Measurements from ENCODE around the gene KRTAP10-1.

Gene KRTAP10-1

DNA sequence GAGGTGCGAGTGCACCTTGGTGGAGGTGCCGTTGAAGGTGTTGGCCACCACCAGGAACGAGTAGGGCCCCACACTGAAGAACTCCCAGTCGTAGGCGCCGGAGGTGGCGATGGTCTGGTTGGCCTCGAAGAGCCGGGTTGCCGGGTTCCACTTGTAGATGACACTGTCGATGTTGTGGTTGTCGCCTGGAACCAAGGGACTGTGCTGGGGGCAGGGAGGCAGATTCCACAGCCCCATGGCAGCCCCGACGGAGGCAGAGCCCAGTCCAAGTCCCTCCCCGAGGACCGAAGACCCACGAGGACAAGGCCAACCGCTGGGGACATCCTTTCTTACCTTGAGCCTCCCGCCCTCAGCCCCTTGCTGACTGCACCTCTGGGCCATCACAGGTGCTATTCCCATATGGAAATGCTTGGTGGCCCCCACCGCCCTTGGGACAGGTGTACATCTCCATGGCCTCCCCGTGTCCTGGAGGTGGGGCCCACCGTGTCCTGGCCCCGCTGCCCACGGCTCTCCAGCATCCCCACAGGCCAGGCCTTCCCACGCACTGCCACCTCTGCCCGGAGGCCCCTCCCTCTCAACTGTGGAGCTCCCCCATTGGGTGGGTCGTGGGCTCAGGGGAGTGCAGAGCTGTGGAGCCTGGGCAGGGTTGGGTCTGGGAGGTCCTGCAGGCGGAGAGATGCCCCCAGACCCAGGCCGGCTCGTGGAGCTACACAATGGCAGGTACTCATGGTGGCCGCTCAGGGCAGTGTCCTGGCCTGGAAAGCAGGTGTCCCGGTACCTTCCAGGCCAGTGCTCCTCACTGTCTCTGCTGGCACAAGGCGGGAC lies 17.9 kb downstream of the KRTAP10-1 start:
- no peak for DNase-seq (ENCODE audit: low read depth)
- TF ChIP-seq, protein P1, sequence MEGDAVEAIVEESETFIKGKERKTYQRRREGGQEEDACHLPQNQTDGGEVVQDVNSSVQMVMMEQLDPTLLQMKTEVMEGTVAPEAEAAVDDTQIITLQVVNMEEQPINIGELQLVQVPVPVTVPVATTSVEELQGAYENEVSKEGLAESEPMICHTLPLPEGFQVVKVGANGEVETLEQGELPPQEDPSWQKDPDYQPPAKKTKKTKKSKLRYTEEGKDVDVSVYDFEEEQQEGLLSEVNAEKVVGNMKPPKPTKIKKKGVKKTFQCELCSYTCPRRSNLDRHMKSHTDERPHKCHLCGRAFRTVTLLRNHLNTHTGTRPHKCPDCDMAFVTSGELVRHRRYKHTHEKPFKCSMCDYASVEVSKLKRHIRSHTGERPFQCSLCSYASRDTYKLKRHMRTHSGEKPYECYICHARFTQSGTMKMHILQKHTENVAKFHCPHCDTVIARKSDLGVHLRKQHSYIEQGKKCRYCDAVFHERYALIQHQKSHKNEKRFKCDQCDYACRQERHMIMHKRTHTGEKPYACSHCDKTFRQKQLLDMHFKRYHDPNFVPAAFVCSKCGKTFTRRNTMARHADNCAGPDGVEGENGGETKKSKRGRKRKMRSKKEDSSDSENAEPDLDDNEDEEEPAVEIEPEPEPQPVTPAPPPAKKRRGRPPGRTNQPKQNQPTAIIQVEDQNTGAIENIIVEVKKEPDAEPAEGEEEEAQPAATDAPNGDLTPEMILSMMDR (IDR thresholded peaks at IDR 0.05; ENCODE audit: insufficient read depth, low read depth, low read length, missing control alignments), result no peak
- H3K4me3 ChIP-seq (ENCODE audit: low read length), result no peak overlapping the region

DNA sequence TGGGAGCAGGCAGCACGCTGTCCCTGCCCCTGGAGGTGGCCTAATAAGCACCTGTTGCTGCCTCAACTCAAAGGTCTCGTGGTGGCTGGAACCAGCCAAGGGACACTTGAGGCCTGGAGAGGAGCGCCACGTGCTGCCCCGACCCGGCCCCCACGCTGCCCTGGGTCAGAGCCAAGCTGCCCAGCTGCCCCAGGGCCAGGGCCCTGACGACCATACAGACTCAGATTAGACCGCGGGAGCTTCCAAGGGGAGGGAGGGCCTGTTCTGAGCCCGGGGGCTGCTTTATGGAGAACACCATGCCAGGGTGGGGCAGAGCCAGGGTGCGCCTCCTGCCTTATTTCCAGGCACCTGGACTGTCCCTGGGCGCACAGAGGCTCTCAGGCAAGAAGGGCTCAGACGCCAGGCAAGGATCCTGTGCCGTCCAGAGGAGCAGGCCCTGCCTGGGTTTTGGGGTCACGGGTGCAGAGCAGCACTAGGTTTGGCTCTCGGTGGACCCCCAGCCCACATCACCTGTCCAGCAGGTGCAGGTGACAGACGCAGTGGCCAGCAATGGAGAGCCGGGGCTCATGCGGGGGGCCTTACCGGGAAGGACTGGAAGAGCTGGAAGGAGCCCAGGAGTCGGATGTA lies 18.6 kb downstream of the KRTAP10-1 start:
- H3K4me3 ChIP-seq (ENCODE audit: low read length), result no peak overlapping the region
- TF ChIP-seq, protein P1 (IDR thresholded peaks at IDR 0.05; ENCODE audit: insufficient read depth, low read depth, low read length, missing control alignments), result no peak
- no peak for DNase-seq (ENCODE audit: low read depth)

DNA sequence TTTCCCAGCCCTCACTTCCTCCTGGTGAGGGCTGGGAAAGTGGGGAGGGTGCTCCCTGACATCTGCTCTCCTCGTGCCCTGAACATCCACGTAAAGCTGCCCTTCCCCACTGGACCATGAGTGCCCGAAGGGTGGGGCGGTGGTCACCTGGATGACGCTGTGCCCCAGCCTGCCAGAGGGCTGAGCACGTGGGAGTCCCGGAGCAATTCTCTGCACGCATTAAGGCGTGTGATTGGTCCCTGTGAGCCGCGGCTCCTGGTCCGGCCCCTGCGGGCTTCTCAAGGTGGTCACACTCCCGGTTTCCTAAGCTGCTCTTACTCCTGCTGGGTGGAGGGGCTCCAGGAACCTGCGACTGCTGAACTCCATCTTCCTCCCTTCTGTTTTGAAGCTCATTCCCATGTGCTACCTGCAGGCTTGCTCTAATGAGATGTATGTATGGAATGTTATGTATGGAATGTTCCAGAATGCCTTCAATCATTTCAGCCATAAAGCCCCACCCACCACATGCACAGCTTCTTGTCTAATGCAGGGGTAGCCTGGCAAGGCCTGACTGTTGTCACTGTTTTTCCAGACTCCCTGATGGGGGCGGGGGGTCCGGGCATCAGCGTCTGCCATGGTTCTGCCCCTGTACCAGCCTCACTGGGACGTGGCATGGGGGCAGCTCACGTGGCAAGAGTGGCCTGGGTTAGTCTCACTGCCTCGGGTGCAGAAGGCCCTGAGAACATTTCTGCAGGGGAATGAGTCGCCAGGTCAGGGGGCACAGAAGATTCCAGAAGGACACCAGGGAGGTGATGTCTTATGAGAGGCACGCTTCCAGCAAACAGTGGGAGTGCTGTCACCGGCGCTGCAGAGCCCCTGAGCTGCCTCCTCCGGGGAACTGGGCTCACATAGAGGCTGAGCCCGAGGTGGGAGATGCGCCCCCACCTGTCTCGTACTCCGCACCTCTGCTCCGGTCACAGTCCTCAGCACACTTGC lies 19.4 kb downstream of the KRTAP10-1 start:
- H3K4me3 ChIP-seq (ENCODE audit: low read length), result no peak overlapping the region
- TF ChIP-seq, protein P1 (IDR thresholded peaks at IDR 0.05; ENCODE audit: insufficient read depth, low read depth, low read length, missing control alignments), result no peak
- no peak for DNase-seq (ENCODE audit: low read depth)

DNA sequence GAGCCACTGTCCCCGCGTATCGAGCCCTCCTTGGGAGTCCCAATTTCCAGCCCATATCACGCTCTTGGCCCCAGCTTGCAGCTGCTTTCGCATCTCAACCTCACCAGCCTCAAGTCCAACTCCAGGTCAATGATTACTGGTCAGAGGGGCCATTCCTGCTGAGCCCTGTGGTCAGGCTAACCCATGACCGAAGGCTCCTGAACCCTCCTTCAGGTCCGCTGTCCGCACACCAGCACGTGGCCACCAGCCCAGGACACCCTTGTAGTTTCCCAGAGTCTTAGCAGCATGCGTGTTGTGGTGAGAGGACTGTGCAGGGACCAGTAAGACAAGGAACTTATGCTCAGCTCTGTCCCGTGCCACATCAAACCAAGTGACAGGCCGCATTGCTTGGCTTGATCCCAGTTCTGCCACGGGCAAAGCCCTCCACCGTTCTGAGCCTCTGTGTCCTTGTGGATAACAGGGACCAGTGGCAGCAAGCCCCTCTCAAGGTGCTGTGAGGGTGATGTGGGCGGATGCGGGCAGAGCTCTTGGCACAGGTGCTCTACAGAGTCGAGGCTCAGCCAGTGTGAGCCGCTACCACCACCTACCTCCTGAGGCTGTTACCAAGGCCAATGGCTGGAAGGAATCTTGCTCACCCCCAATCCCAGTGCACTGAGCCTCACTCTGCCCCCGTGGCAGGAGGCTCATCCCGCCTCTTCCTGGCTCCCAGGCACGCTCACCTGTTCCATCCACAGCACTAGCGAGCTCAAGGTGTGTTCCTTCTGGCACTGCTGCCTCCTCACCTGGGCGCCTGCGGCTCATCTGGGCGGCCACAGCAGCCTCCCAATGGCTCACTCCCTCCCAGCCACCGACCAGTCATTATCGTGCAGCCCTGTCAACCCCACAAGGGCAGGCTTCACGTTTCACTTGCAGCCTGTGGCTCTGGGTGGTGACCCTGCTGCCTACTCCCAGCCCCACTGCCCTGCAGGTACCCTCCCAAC lies 20.4 kb downstream of the KRTAP10-1 start:
- DNase-seq (ENCODE audit: low read depth), result no peak
- TF ChIP-seq, protein P1 (IDR thresholded peaks at IDR 0.05; ENCODE audit: insufficient read depth, low read depth, low read length, missing control alignments), result no peak
- no peak overlapping the region for H3K4me3 ChIP-seq (ENCODE audit: low read length)

DNA sequence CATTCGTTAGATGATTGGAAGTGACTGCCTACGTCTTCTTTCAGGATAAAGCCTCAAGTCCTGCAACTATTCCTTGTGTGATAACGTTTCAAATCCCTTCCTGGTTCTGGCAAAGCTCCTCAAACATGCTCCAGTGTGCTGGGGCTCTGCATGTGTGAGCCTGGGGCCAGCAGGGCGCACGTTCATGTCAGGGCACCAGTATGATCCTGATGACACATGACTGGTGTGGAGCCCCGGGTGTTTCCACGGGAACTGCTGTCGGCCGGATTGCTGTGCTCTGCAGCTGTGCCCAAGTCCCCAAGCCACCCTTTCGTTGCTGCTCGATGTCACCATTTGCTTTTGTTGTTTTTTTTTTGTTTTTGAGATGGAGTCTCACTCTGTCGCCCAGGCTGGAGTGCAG lies 21.3 kb downstream of the KRTAP10-1 start:
- no peak overlapping the region for H3K4me3 ChIP-seq (ENCODE audit: low read length)
- no peak for DNase-seq (ENCODE audit: low read depth)
- TF ChIP-seq, protein P1 (IDR thresholded peaks at IDR 0.05; ENCODE audit: insufficient read depth, low read depth, low read length, missing control alignments), result no peak
